GM23338 (cell line): ENCODE measurements around the gene RSU1. TPM values are rescaled to one million over a fixed set of nuclear protein-coding genes. Genes with fewer than 3 reads are reported as not detected.

Experiments
- ATAC-seq: fragments of 200-7000 bp; cut with Tn5 transposase; 3 replicates; pipeline ENCODE4 v1.9.1; 2020
- DNase-seq: peaks from one replicate; pipeline ENCODE4 v3.0.0-alpha.2; 2015; ENCODE audit warnings: low spot score
- H2AFZ ChIP-seq: fragments of 200-600 bp; sonication (generic); 2 replicates; pipeline ENCODE4 v1.8.0; 2016; ENCODE audit warnings: antibody characterized with exemption, mild to moderate bottlenecking, moderate library complexity
- H3F3A ChIP-seq: fragments of 200-600 bp; sonication (generic); replicated peaks from 2 replicates; pipeline ENCODE4 v1.8.0; 2017; ENCODE audit warnings: antibody characterized with exemption, mixed run types, low read depth
- H3K27ac ChIP-seq: fragments of 200-600 bp; sonication (generic); 2 replicates; pipeline ENCODE4 v1.6.1; 2016; ENCODE audit warnings: low read depth
- H3K27me3 ChIP-seq: fragments of 200-600 bp; sonication (generic); 2 replicates; pipeline ENCODE4 v1.8.0; 2016; ENCODE audit warnings: mild to moderate bottlenecking, mixed run types, moderate library complexity; ENCODE audit not compliant: insufficient read depth
- H3K36me3 ChIP-seq: fragments of 200-600 bp; sonication (generic); 2 replicates; pipeline ENCODE4 v1.8.0; 2016; ENCODE audit warnings: mild to moderate bottlenecking; ENCODE audit not compliant: insufficient read depth
- H3K4me1 ChIP-seq: fragments of 200-600 bp; sonication (generic); 2 replicates; pipeline ENCODE4 v1.8.0; 2016; ENCODE audit warnings: mild to moderate bottlenecking, moderate library complexity; ENCODE audit not compliant: insufficient read depth
- H3K4me2 ChIP-seq: fragments of 200-600 bp; sonication (generic); 2 replicates; pipeline ENCODE4 v1.7.1; 2017; ENCODE audit warnings: mixed run types
- H3K4me3 ChIP-seq: fragments of 200-600 bp; sonication (generic); 2 replicates; pipeline ENCODE4 v1.6.1; 2016; ENCODE audit warnings: mixed run types
- H3K79me2 ChIP-seq: fragments of 200-600 bp; sonication (generic); replicated peaks from 2 replicates; pipeline ENCODE4 v1.8.0; 2017; ENCODE audit warnings: mild to moderate bottlenecking; ENCODE audit not compliant: insufficient read depth
- H3K9me2 ChIP-seq: fragments of 200-600 bp; sonication (generic); 2 replicates; pipeline ENCODE4 v1.8.0; 2017; ENCODE audit not compliant: insufficient read depth
- H4K20me1 ChIP-seq: fragments of 200-600 bp; sonication (generic); replicated peaks from 2 replicates; pipeline ENCODE4 v1.8.0; 2017; ENCODE audit warnings: mild to moderate bottlenecking; ENCODE audit not compliant: insufficient read depth
- H3K27ac Mint-ChIP-seq: 2 replicates; pipeline ENCODE4 v1.8.0; 2020; ENCODE audit warnings: inconsistent platforms, mild to moderate bottlenecking, moderate library complexity, mixed read lengths
- H3K27me3 Mint-ChIP-seq: 3 replicates; pipeline ENCODE4 v1.8.0; 2022; ENCODE audit warnings: low read depth, mild to moderate bottlenecking, moderate library complexity, mixed read lengths, inconsistent platforms; ENCODE audit not compliant: insufficient read depth, poor library complexity
- H3K36me3 Mint-ChIP-seq: 3 replicates; pipeline ENCODE4 v1.8.0; 2021; ENCODE audit warnings: low read depth, mild to moderate bottlenecking, inconsistent platforms, moderate library complexity, mixed read lengths
- H3K4me1 Mint-ChIP-seq: 3 replicates; pipeline ENCODE4 v1.8.0; 2020; ENCODE audit warnings: mild to moderate bottlenecking, inconsistent platforms, mixed read lengths
- H3K4me3 Mint-ChIP-seq: 3 replicates; pipeline ENCODE4 v1.8.0; 2021; ENCODE audit warnings: moderate library complexity, mild to moderate bottlenecking, inconsistent platforms, mixed read lengths
- H3K9me3 Mint-ChIP-seq: 3 replicates; pipeline ENCODE4 v1.8.0; 2020; ENCODE audit warnings: moderate library complexity, mild to moderate bottlenecking, inconsistent platforms, mixed read lengths
- CREB1 ChIP-seq: fragments of 250-450 bp; sonication (Bioruptor Pico); IDR thresholded peaks from 2 replicates; pipeline ENCODE4 v1.5.0; 2020; ENCODE audit warnings: low read depth, mild to moderate bottlenecking, moderate library complexity
- EZH2phosphoT487 ChIP-seq: fragments of 200-600 bp; sonication (generic); IDR thresholded peaks from one replicate; pipeline ENCODE4 v1.8.1; 2018; ENCODE audit warnings: antibody characterized with exemption; ENCODE audit not compliant: unreplicated experiment
- JUNB ChIP-seq: IDR thresholded peaks from one replicate; pipeline ENCODE4 v1.6.1; 2016; ENCODE audit warnings: antibody characterized with exemption; ENCODE audit not compliant: unreplicated experiment
- NANOG ChIP-seq: IDR thresholded peaks from 2 replicates; pipeline ENCODE4 v1.6.1; 2016; ENCODE audit warnings: antibody characterized with exemption, borderline replicate concordance
- POLR2AphosphoS5 ChIP-seq: IDR thresholded peaks from 2 replicates; pipeline ENCODE4 v1.6.1; 2016; ENCODE audit warnings: antibody characterized with exemption, low read depth
- STAT1 ChIP-seq: IDR thresholded peaks from one replicate; pipeline ENCODE4 v1.6.1; 2016; ENCODE audit warnings: antibody characterized with exemption; ENCODE audit not compliant: unreplicated experiment
- ZNF114 ChIP-seq: fragments of 250-450 bp; sonication (Bioruptor Pico); IDR thresholded peaks from 2 replicates; pipeline ENCODE4 v1.5.0; 2020; ENCODE audit warnings: mild to moderate bottlenecking, moderate library complexity
- ZNF331 ChIP-seq: fragments of 250-450 bp; sonication (Bioruptor Pico); IDR thresholded peaks from 2 replicates; pipeline ENCODE4 v1.5.0; 2020; ENCODE audit warnings: low read depth, mild to moderate bottlenecking, moderate library complexity
- polyA plus RNA-seq: library from polyadenylated mRNA; unstranded; fragments of >200 nt; fragmentation: Nextera tagmentation; extraction: Ambion mirVana; gene quantifications from 2 replicates; pipeline ENCODE4 v1.2.1, GENCODE V29; 2016
- total RNA-seq: library from RNA; depleted of rRNA; stranded (reverse); fragments of >200 nt; shearing (Covaris generic); gene quantifications from 2 replicates; pipeline ENCODE4 v1.2.3, GENCODE V29; 2014
- TF ChIP-seq, protein P1 (sequence below): IDR thresholded peaks from 2 replicates; pipeline ENCODE4 v1.6.1; 2016; ENCODE audit warnings: antibody characterized with exemption
- TF ChIP-seq, protein P2 (sequence below): fragments of 250-450 bp; sonication (Bioruptor Pico); IDR thresholded peaks from 2 replicates; pipeline ENCODE4 v1.5.0; 2020; ENCODE audit warnings: mild to moderate bottlenecking, moderate library complexity

RSU1 gene
- total and polyA plus RNA-seq, 2 experiments from 2014 or later: 62.7 to 96.2 TPM

DNA sequence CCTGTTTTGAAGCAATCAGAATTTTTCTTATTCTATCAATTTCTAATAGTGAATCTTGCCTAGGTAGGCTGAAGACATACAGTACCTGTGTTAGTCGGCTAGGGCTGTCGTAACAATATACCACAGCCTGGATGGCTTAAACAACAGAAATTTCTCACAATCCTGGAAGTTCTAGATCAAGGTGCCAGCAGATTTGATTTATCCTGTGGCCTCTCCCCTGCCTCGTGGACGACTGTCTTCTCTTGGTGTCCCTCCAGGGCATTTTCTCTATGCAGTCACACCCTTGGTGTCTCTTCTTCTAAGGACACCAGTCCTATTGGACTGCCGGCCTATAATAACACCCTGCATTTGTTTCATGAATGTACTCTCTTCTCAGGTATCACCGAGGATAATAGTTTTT lies 1.8 kb upstream of the RSU1 start:
- H3K79me2 ChIP-seq: peaks cover 28% of the 10 kb centered on the region
- DNase-seq (no peak), ATAC-seq (no peak)
- H3K27ac Mint-ChIP-seq: no peak overlapping the region
- H3K4me2 ChIP-seq: no peak overlapping the region
- peaks cover 8% of the 10 kb centered on the region for H3K4me1 ChIP-seq
- H3K9me3 Mint-ChIP-seq: peaks cover 28% of the 10 kb centered on the region
- H4K20me1 ChIP-seq: peaks cover 2% of the 10 kb centered on the region; the same call in 1 of the 2 replicates
- TF ChIP-seq, protein P1, sequence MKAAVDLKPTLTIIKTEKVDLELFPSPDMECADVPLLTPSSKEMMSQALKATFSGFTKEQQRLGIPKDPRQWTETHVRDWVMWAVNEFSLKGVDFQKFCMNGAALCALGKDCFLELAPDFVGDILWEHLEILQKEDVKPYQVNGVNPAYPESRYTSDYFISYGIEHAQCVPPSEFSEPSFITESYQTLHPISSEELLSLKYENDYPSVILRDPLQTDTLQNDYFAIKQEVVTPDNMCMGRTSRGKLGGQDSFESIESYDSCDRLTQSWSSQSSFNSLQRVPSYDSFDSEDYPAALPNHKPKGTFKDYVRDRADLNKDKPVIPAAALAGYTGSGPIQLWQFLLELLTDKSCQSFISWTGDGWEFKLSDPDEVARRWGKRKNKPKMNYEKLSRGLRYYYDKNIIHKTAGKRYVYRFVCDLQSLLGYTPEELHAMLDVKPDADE: no peak
- TF ChIP-seq CREB1: no peak
- no peak for TF ChIP-seq NANOG
- no peak for TF ChIP-seq ZNF114
- no peak for TF ChIP-seq ZNF331 (CRISPR knock-in tag)
- H3K4me3 ChIP-seq: no peak overlapping the region
- no peaks in the 10 kb centered on the region for H3K27me3 ChIP-seq
- H3K4me1 Mint-ChIP-seq: peaks cover 11% of the 10 kb centered on the region
- H3K9me2 ChIP-seq: no peaks in the 10 kb centered on the region
- H3K27me3 Mint-ChIP-seq: peaks cover 7% of the 10 kb centered on the region
- H2AFZ ChIP-seq: no peak overlapping the region
- peaks cover 23% of the 10 kb centered on the region; the same call in 2 of the 3 replicates for H3K36me3 Mint-ChIP-seq
- peaks cover 5% of the 10 kb centered on the region; the same call in 1 of the 2 replicates for H3K36me3 ChIP-seq
- no peak overlapping the region for H3K27ac ChIP-seq
- no peaks in the 10 kb centered on the region for H3F3A ChIP-seq
- no peak overlapping the region for H3K4me3 Mint-ChIP-seq

DNA sequence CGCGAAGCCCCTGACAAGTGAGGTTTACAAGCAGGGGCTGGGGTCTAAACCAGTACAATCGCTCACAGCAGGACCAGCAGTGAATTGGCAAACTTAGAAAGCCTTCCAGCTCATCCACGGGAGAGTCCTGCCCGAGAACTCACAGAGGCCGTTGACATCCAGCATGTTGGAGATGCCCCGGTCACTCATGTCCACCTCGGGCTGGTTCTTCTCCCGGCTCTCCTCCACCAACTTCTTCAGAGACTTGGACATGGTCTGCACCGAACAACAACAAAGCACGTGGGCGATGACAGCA lies 447 bp downstream of the RSU1 start:
- Mint-ChIP-seq H3K4me3 (peak overlapping the region; percentile 97), H3K4me1 (peaks cover 11% of the 10 kb centered on the region), H3K36me3 (peaks cover 6% of the 10 kb centered on the region; the same call in 2 of the 3 replicates), H3K27ac (peak overlapping the region; percentile 73), H3K27me3 (peaks cover 7% of the 10 kb centered on the region), H3K9me3 (peaks cover 8% of the 10 kb centered on the region)
- Histone ChIP-seq H3K27me3 (no peaks in the 10 kb centered on the region), H3K4me1 (peaks cover 8% of the 10 kb centered on the region), H3K4me3 (peak overlapping the region; percentile 66), H3K9me2 (no peaks in the 10 kb centered on the region), H2AFZ (0 out of 2 replicates have a peak overlapping the region, but pooled peaks have one; percentile 39), H3F3A (no peaks in the 10 kb centered on the region), H3K36me3 (no peaks in the 10 kb centered on the region), H4K20me1 (peaks cover 9% of the 10 kb centered on the region; the same call in 1 of the 2 replicates), H3K79me2 (peaks cover 51% of the 10 kb centered on the region), H3K27ac (no peak overlapping the region), H3K4me2 (peak overlapping the region; percentile 86)
- DNase-seq (no peak), ATAC-seq (no peak)
- TF ChIP-seq JUNB (no peak), ZNF114 (no peak), CREB1 (no peak), STAT1 (no peak), NANOG (no peak), EZH2phosphoT487 (no peak), ZNF331 (CRISPR knock-in tag) (no peak), POLR2AphosphoS5 (no peak)
- TF ChIP-seq, protein P1: no peak
- TF ChIP-seq, protein P2, sequence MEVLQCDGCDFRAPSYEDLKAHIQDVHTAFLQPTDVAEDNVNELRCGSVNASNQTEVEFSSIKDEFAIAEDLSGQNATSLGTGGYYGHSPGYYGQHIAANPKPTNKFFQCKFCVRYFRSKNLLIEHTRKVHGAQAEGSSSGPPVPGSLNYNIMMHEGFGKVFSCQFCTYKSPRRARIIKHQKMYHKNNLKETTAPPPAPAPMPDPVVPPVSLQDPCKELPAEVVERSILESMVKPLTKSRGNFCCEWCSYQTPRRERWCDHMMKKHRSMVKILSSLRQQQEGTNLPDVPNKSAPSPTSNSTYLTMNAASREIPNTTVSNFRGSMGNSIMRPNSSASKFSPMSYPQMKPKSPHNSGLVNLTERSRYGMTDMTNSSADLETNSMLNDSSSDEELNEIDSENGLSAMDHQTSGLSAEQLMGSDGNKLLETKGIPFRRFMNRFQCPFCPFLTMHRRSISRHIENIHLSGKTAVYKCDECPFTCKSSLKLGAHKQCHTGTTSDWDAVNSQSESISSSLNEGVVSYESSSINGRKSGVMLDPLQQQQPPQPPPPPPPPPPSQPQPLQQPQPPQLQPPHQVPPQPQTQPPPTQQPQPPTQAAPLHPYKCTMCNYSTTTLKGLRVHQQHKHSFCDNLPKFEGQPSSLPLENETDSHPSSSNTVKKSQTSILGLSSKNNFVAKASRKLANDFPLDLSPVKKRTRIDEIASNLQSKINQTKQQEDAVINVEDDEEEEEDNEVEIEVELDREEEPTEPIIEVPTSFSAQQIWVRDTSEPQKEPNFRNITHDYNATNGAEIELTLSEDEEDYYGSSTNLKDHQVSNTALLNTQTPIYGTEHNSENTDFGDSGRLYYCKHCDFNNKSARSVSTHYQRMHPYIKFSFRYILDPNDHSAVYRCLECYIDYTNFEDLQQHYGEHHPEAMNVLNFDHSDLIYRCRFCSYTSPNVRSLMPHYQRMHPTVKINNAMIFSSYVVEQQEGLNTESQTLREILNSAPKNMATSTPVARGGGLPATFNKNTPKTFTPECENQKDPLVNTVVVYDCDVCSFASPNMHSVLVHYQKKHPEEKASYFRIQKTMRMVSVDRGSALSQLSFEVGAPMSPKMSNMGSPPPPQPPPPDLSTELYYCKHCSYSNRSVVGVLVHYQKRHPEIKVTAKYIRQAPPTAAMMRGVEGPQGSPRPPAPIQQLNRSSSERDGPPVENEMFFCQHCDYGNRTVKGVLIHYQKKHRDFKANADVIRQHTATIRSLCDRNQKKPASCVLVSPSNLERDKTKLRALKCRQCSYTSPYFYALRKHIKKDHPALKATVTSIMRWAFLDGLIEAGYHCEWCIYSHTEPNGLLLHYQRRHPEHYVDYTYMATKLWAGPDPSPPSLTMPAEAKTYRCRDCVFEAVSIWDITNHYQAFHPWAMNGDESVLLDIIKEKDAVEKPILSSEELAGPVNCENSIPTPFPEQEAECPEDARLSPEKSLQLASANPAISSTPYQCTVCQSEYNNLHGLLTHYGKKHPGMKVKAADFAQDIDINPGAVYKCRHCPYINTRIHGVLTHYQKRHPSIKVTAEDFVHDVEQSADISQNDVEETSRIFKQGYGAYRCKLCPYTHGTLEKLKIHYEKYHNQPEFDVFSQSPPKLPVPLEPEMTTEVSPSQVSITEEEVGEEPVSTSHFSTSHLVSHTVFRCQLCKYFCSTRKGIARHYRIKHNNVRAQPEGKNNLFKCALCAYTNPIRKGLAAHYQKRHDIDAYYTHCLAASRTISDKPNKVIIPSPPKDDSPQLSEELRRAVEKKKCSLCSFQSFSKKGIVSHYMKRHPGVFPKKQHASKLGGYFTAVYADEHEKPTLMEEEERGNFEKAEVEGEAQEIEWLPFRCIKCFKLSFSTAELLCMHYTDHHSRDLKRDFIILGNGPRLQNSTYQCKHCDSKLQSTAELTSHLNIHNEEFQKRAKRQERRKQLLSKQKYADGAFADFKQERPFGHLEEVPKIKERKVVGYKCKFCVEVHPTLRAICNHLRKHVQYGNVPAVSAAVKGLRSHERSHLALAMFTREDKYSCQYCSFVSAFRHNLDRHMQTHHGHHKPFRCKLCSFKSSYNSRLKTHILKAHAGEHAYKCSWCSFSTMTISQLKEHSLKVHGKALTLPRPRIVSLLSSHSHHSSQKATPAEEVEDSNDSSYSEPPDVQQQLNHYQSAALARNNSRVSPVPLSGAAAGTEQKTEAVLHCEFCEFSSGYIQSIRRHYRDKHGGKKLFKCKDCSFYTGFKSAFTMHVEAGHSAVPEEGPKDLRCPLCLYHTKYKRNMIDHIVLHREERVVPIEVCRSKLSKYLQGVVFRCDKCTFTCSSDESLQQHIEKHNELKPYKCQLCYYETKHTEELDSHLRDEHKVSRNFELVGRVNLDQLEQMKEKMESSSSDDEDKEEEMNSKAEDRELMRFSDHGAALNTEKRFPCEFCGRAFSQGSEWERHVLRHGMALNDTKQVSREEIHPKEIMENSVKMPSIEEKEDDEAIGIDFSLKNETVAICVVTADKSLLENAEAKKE (CRISPR knock-in tag): no peak
